Measurements from ENCODE around the gene NFATC2.
"Not testable (repeated sequence)": the region's sequence is repeated elsewhere in the genome, so short reads cannot be mapped to it uniquely, and the experiment has no call there.

The NFATC2 gene

DNA sequence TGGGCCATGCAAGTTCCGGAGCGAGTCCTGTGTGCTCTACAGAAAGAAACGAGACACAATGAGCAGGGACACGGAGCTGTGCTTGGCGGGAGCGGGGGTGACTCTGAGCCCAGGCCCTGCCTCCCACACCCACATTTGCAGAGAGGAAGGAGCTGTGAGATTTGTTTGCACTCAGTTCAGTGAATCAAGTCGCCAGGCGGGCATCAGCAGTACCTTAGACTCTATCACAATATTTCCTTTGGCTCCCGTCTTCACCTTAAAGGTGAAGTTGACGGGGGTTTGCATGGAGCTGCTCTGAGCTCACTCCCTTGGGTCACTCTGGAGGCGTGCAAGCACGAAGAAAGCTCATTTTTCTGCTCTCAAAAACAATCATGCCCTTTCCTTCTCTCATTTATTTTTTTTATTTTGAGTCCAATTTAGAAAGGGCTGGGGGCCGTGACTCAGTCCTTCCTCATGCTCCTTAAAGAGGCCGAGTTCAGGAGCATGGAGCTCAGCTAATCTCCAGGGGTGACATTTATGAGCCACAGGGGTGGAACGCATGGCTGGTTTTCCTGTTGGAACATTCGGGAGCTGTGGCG, 188.2 kb downstream of the NFATC2 start:
- DNase-seq (ENCODE audit: low read depth): no peak

- DNase-seq (ENCODE audit: low read depth): no peak
Observed at GRCh38 chr20:51353491-51353890, 189.0 kb downstream of the NFATC2 start.

DNA sequence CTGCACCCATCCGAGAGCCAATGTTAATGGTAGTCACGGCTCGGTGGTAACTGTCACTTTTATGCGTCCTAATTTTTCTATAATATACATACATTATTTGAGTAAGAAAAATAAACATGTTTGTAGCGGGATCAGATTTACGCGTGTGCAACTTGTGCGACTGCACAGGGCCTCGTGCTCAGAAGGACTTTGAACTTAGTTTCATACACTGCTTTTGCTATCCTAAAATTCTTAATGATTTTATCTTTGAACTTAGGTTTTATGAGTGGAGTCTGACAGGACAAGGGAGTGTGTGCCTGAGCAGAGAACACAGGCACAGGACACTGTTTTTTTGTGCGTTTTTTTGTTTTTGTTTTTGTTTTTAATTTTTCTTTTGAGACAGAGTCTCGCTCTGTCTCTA, 189.7 kb downstream of the NFATC2 start:
- no peak for DNase-seq (ENCODE audit: low read depth)

DNA sequence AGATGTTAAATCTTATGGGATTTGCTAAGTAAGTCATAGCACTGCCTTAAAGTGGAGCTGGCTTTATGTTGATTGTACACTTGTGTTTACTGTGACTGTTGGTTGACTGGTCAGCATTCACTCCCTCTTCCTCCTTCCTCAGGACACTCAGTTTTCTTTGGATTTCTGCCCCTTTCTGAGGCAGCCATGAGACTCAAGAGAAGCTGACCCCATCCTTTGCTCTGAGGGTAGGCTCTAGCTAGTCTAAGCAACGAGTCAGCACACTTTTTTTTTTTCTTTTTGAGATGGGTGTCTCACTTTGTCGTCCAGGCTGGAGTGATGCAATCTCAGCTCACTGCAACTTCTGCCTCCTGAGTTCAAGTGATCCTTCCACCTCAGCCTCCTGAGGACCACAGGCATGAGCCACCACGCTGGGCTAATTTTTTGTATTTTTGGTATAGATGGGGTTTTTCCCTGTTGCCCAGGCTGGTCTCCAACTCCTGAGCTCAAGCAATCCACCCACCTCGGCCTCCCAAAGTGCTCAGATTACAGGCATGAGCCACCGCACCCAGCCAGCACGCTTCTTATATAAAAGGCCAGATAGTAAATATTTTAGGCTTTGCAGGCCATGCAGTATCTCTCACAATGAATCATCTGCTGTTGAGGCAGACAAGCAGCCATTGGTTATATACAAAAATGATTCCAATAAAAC, 191.4 kb downstream of the NFATC2 start:
- DNase-seq (ENCODE audit: low read depth): no peak

- no peak for DNase-seq (ENCODE audit: low read depth)
Observed at GRCh38 chr20:51348876-51349275, 193.6 kb downstream of the NFATC2 start.

GRCh38 chr20:51347831-51348230, 194.7 kb downstream of the NFATC2 start:
- DNase-seq (ENCODE audit: low read depth): no peak

GRCh38 chr20:51346686-51347485, 195.6 kb downstream of the NFATC2 start:
- no peak for DNase-seq (ENCODE audit: low read depth)

DNA sequence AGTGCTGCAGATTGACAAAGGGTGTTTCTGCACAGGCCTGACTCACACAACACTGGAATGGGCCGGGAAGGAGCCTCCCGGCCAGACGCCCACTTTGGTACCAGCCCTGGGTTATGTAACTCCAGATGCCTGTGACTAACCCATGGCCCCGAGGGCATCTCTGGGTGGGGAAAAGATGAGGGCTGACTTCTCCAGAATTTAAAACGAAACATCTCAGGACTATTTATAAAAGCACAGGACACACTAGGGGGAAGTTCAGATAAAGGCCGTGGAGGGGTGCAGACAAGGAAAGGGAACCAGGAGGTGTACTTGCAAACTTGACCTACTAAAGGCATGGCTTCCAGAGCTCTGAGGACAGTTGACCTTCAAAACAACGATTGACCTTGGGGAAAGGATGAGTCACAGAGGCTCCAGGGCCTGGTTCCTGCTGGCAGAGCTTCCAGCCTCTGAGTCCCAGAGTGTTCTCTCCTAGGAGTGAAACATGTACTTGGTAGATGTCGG, 196.9 kb downstream of the NFATC2 start:
- no peak for DNase-seq (ENCODE audit: low read depth)

DNA sequence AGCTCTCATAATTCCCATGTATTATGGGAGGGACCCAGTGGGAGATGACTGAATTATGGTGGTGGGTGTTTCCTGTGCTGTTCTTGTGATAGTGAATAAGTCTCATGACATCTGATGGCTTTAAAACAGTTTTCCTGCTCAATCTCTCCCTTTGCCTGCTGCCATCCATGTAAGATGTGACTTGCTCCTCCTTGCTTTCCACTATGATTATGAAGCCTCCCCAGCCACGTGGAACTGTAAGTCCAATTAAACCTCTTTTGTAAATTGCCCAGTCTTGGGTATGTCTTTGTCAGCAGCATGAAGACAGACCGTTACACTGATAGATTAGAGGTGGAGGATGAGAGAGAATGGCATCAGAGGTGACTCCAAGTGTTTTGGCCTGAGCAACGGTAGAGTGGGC, 198.7 kb downstream of the NFATC2 start:
- not testable (repeated sequence) for DNase-seq (ENCODE audit: low read depth)

DNA sequence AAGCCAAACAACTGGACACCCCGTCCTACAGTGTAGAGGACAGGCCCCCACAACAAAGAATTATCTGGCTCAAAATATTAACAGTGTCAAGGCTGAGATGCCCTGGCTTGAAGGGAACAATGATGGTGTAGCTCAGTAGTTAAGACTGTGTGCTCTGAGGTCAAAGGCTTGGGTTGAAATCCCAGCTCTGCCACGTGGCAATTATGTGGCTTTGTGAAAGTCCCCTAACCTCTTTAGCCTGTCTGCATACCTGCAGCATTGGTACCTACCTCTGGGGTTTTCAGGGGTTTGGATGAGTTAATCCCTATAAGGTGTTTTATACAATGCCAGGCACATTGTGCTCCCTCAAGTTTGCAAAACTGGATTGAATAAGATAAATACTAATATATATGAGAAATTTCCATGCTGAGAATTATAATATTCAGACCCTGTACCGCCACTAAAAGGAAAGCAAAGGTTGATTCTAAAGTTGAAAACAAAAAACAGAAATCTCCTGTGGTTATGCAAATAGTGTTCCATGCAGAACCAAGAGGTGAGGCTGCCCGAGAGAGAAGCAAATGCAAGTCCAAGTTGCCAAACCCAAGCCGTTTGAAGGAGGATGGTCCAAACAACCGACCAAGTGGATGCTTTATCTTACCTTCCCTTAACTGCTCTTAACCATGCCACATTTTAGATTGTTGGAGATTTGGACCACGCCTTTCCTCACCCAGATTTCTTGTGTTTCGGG, 199.8 kb downstream of the NFATC2 start:
- DNase-seq (ENCODE audit: low read depth): no peak

DNA sequence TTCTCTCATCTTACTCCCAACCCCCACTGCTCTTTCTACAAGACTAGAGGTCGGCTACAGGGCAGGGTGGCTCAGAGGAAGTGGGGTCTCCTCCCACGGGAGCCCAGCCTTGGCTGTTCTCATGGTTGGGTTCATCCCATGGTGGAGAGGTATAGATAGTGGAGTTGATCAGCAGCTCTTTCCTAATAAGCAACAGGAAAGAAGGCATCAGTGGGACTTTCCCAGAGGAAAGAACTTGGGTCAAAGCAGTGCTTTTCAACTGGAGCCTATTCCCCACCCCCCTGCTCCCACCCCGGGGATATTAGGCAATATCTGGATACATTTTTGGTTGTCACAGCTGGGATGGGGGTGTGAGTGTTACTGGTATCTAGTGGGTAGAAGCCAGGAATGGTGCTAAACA, 200.9 kb downstream of the NFATC2 start:
- no peak for DNase-seq (ENCODE audit: low read depth)

- DNase-seq (ENCODE audit: low read depth): no peak
Observed at GRCh38 chr20:51340451-51340840, 202.1 kb downstream of the NFATC2 start.

GRCh38 chr20:51339721-51340450, 202.6 kb downstream of the NFATC2 start:
- no peak for DNase-seq (ENCODE audit: low read depth)

DNA sequence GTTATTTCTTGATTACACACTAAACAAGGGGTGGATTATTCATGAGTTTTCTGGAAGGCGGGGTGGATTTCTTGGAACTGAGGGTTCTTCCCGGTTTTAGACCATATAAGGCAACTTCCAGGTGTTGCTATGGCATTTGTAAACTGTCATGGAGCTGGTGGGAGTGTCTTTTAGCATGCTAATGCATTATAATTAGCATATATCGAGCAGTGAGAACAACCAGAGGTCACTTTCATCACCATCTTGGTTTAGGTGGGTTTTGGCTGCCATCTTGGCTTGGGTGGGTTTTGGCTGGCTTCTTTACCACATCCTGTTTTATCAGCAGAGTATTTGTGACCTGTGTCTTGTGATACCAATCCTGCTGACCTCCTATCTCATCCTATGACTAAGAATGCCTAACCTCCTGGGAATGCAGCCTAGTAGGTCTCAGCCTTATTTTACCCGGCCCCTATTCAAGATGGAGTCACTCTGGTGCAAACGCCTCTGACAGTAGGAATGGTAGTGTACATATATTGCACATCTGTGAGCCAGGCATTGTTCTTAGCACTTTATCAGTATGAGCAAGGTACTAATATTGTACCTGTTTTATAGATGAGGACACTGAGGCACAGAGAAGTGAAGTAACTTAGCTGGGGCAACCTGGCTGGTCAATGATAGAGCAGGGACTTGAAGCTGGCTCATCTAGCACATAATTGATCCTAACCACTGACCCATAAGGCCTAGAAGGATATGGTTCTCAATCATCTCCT, 203.7 kb downstream of the NFATC2 start:
- DNase-seq (ENCODE audit: low read depth): no peak

- DNase-seq (ENCODE audit: low read depth): no peak
Observed at GRCh38 chr20:51337126-51337805, 205.3 kb downstream of the NFATC2 start.

Measured in stimulated activated CD8-positive, alpha-beta memory T cell treated with anti-CD3 and anti-CD28 coated beads, Interleukin-12 subunit alpha, Interleukin-12 subunit beta, amount 100 ng/mL, for 4 hours (primary cell).